H9 (cell line): Measurements from ENCODE around the gene SLC2A1. TPM values are rescaled to one million over a fixed set of nuclear protein-coding genes. Genes with fewer than 3 reads are reported as not detected.

Experiments
- DNase-seq: peaks from one replicate; pipeline ENCODE4 v3.0.0-alpha.2; 2017
- H2AFZ ChIP-seq: one replicate; pipeline ENCODE4 v1.6.1; 2013; ENCODE audit warnings: mild to moderate bottlenecking, low read length, control low read depth, moderate library complexity
- H2AK5ac ChIP-seq: 2 replicates; pipeline ENCODE4 v1.6.1; 2013; ENCODE audit warnings: low read length, control low read depth, mixed read lengths; ENCODE audit not compliant: insufficient read length
- H2BK120ac ChIP-seq: one replicate; pipeline ENCODE4 v1.6.1; 2013; ENCODE audit warnings: low read depth, mild to moderate bottlenecking, low read length, control low read depth, inconsistent platforms; ENCODE audit not compliant: poor library complexity, severe bottlenecking
- H2BK12ac ChIP-seq: 2 replicates; pipeline ENCODE4 v1.6.1; 2013; ENCODE audit warnings: low read length, control low read depth, mixed read lengths, low read depth; ENCODE audit not compliant: insufficient read length
- H2BK15ac ChIP-seq: 2 replicates; pipeline ENCODE4 v1.6.1; 2013; ENCODE audit warnings: low read depth, low read length, control low read depth
- H2BK20ac ChIP-seq: one replicate; pipeline ENCODE4 v1.6.1; 2013; ENCODE audit warnings: low read depth, mild to moderate bottlenecking, low read length, control low read depth, inconsistent platforms; ENCODE audit not compliant: poor library complexity, severe bottlenecking
- H2BK5ac ChIP-seq: 2 replicates; pipeline ENCODE4 v1.6.1; 2013; ENCODE audit warnings: low read length, control low read depth, mixed read lengths; ENCODE audit not compliant: insufficient read length
- H3K14ac ChIP-seq: 2 replicates; pipeline ENCODE4 v1.6.1; 2013; ENCODE audit warnings: low read length, control low read depth; ENCODE audit not compliant: insufficient read depth
- H3K18ac ChIP-seq: 2 replicates; pipeline ENCODE4 v1.6.1; 2013; ENCODE audit warnings: low read depth, mild to moderate bottlenecking, mixed read lengths, low read length, control low read depth; ENCODE audit not compliant: insufficient read length
- H3K23ac ChIP-seq: 2 replicates; pipeline ENCODE4 v1.6.1; 2013; ENCODE audit warnings: low read length, control low read depth, mixed read lengths, low read depth; ENCODE audit not compliant: insufficient read length
- H3K23me2 ChIP-seq: 2 replicates; pipeline ENCODE4 v1.6.1; 2013; ENCODE audit warnings: low read depth, mild to moderate bottlenecking, mixed read lengths, low read length, control low read depth; ENCODE audit not compliant: insufficient read length, poor library complexity, severe bottlenecking
- H3K27ac ChIP-seq: 2 replicates; pipeline ENCODE4 v1.5.1; 2013; ENCODE audit warnings: low read length, control low read depth, mixed read lengths, low read depth; ENCODE audit not compliant: insufficient read length
- H3K27me3 ChIP-seq: 2 replicates; pipeline ENCODE4 v1.6.1; 2013; ENCODE audit warnings: low read length, control low read depth, inconsistent platforms; ENCODE audit not compliant: insufficient read depth
- H3K4ac ChIP-seq: 2 replicates; pipeline ENCODE4 v1.6.1; 2013; ENCODE audit warnings: low read depth, mild to moderate bottlenecking, control low read depth, inconsistent platforms, low read length, moderate library complexity
- H3K4me1 ChIP-seq: 2 replicates; pipeline ENCODE4 v1.6.1; 2013; ENCODE audit warnings: low read length, control low read depth, inconsistent platforms; ENCODE audit not compliant: insufficient read depth
- H3K4me2 ChIP-seq: 2 replicates; pipeline ENCODE4 v1.6.1; 2013; ENCODE audit warnings: low read length, control low read depth, mixed read lengths; ENCODE audit not compliant: insufficient read length, insufficient read depth
- H3K56ac ChIP-seq: 2 replicates; pipeline ENCODE4 v1.6.1; 2013; ENCODE audit warnings: low read depth, mild to moderate bottlenecking, mixed read lengths, low read length, control low read depth; ENCODE audit not compliant: insufficient read length
- H3K79me1 ChIP-seq: 2 replicates; pipeline ENCODE4 v1.6.1; 2013; ENCODE audit warnings: low read depth, mild to moderate bottlenecking, moderate library complexity, low read length, control low read depth, inconsistent platforms; ENCODE audit not compliant: insufficient read depth, poor library complexity, severe bottlenecking
- H3K79me2 ChIP-seq: 2 replicates; pipeline ENCODE4 v1.6.1; 2013; ENCODE audit warnings: low read length, control low read depth, inconsistent platforms; ENCODE audit not compliant: insufficient read depth
- H3K9ac ChIP-seq: 2 replicates; pipeline ENCODE4 v1.6.1; 2013; ENCODE audit warnings: low read length, control low read depth, mixed read lengths; ENCODE audit not compliant: insufficient read length; ENCODE audit errors: extremely low read depth
- H3K9me3 ChIP-seq: one replicate; pipeline ENCODE4 v1.6.1; 2013; ENCODE audit warnings: low read depth, low read length, inconsistent platforms; ENCODE audit not compliant: control insufficient read depth
- H3T11ph ChIP-seq: one replicate; pipeline ENCODE4 v1.6.1; 2013; ENCODE audit warnings: mild to moderate bottlenecking, low read length, control low read depth, inconsistent platforms
- H4K20me1 ChIP-seq: one replicate; pipeline ENCODE4 v1.6.1; 2013; ENCODE audit not compliant: control insufficient read depth, insufficient read length, insufficient read depth
- H4K5ac ChIP-seq: 2 replicates; pipeline ENCODE4 v1.6.1; 2013; ENCODE audit warnings: low read depth, mild to moderate bottlenecking, mixed read lengths, low read length, control low read depth; ENCODE audit not compliant: insufficient read length
- H4K8ac ChIP-seq: replicated peaks from 2 replicates; pipeline ENCODE4 v1.6.1; 2013; ENCODE audit warnings: low read length, control low read depth, mixed read lengths, low read depth; ENCODE audit not compliant: insufficient read length
- H4K91ac ChIP-seq: 2 replicates; pipeline ENCODE4 v1.6.1; 2013; ENCODE audit warnings: low read depth, mild to moderate bottlenecking, moderate library complexity, mixed read lengths, low read length, control low read depth; ENCODE audit not compliant: insufficient read length
- H3K27ac Mint-ChIP-seq, 3 experiments: 2 replicates in 2 of 3; 3 replicates in 1 of 3; pipeline ENCODE4 v1.8.0; 2020 to 2021; ENCODE audit warnings: mixed read lengths in 3 of 3, mild to moderate bottlenecking in 1 of 3, moderate library complexity in 1 of 3
- H3K27me3 Mint-ChIP-seq: 2 replicates; pipeline ENCODE4 v1.8.0; 2021; ENCODE audit warnings: low read depth, mild to moderate bottlenecking, moderate library complexity, mixed read lengths
- H3K36me3 Mint-ChIP-seq, 3 experiments: 2 replicates in 2 of 3; 3 replicates in 1 of 3; pipeline ENCODE4 v1.8.0; 2020 to 2021; ENCODE audit warnings: low read depth in 3 of 3, mixed read lengths in 3 of 3; ENCODE audit not compliant: insufficient read depth in 1 of 3
- H3K4me1 Mint-ChIP-seq, 2 experiments: 2 replicates each; pipeline ENCODE4 v1.8.0; 2020; ENCODE audit warnings: mixed read lengths in 2 of 2
- H3K4me3 Mint-ChIP-seq, 2 experiments: 2 replicates in 1 of 2; 3 replicates in 1 of 2; pipeline ENCODE4 v1.8.0; 2020 to 2021; ENCODE audit warnings: mild to moderate bottlenecking in 2 of 2, mixed read lengths in 2 of 2, moderate library complexity in 1 of 2
- H3K9me3 Mint-ChIP-seq, 2 experiments: 2 replicates in 1 of 2; 3 replicates in 1 of 2; pipeline ENCODE4 v1.8.0; 2020; ENCODE audit warnings: mild to moderate bottlenecking in 2 of 2, mixed read lengths in 2 of 2, moderate library complexity in 1 of 2
- whole genome bisulfite sequencing: extraction: QIAGEN DNeasy Blood & Tissue Kit; methylation state at CpG from one replicate; pipeline ENCODE4 v1.1.7; 2013; ENCODE audit warnings: missing lambda C conversion rate, low lambda C conversion rate, mixed read lengths; ENCODE audit not compliant: insufficient read length; ENCODE audit errors: extremely low coverage; 5-methylcytosine and 5-hydroxymethylcytosine counted together
- total RNA-seq: library from RNA; stranded (reverse); gene quantifications from 2 replicates; pipeline ENCODE4 v1.2.1, GENCODE V29; 2021
- TF ChIP-seq, protein P1 (sequence below): fragments of 200-600 bp; sonication (generic); conservative IDR thresholded peaks from 3 replicates; pipeline ENCODE4 v1.8.0; 2021; ENCODE audit warnings: antibody characterized with exemption, mild to moderate bottlenecking

SLC2A1 gene
- total RNA-seq, 1 experiment from 2014 or later: 186 TPM

- Mint-ChIP-seq H3K4me1 (peaks cover 53 to 59% of the 10 kb centered on the region in 2 experiments), H3K27ac (no peak overlapping the region; a peak in 1 of 7 replicates), H3K36me3 (peaks cover 2 to 9% (median 5%) of the 10 kb centered on the region in 3 experiments; a peak in 6 of 7 replicates), H3K27me3 (no peaks in the 10 kb centered on the region; the same call in 1 of the 2 replicates), H3K4me3 (no peak overlapping the region), H3K9me3 (no peaks in the 10 kb centered on the region)
- H3K9ac ChIP-seq: no peak overlapping the region
- no peak overlapping the region for H3K56ac ChIP-seq
- no peak overlapping the region for H4K8ac ChIP-seq
- TF ChIP-seq, protein P1, sequence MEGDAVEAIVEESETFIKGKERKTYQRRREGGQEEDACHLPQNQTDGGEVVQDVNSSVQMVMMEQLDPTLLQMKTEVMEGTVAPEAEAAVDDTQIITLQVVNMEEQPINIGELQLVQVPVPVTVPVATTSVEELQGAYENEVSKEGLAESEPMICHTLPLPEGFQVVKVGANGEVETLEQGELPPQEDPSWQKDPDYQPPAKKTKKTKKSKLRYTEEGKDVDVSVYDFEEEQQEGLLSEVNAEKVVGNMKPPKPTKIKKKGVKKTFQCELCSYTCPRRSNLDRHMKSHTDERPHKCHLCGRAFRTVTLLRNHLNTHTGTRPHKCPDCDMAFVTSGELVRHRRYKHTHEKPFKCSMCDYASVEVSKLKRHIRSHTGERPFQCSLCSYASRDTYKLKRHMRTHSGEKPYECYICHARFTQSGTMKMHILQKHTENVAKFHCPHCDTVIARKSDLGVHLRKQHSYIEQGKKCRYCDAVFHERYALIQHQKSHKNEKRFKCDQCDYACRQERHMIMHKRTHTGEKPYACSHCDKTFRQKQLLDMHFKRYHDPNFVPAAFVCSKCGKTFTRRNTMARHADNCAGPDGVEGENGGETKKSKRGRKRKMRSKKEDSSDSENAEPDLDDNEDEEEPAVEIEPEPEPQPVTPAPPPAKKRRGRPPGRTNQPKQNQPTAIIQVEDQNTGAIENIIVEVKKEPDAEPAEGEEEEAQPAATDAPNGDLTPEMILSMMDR: no peak
- H2BK5ac ChIP-seq: no peak overlapping the region
- no peaks in the 10 kb centered on the region for H3K9me3 ChIP-seq
- no peaks in the 10 kb centered on the region; the same call in 1 of the 2 replicates for H3K79me2 ChIP-seq
- H3K27ac ChIP-seq: no peak overlapping the region
- H2BK120ac ChIP-seq: no peak overlapping the region
- no peak overlapping the region for H3T11ph ChIP-seq
- peaks cover 20% of the 10 kb centered on the region; the same call in 1 of the 2 replicates for H3K4me1 ChIP-seq
- no peak overlapping the region for H3K18ac ChIP-seq
- no peaks in the 10 kb centered on the region for H4K20me1 ChIP-seq
- H4K5ac ChIP-seq: no peak overlapping the region
- H2BK15ac ChIP-seq: no peak overlapping the region
- peaks cover 3% of the 10 kb centered on the region for H3K23me2 ChIP-seq
- H2BK20ac ChIP-seq: no peak overlapping the region
- H2AFZ ChIP-seq: no peak overlapping the region
- DNase-seq: no peak
- no peaks in the 10 kb centered on the region for H3K79me1 ChIP-seq
- H3K23ac ChIP-seq: no peak overlapping the region
- H3K27me3 ChIP-seq: no peaks in the 10 kb centered on the region
- no peak overlapping the region for H3K4ac ChIP-seq
- H4K91ac ChIP-seq: no peak overlapping the region
- H3K4me2 ChIP-seq: no peak overlapping the region
- no CpG with 5 or more reads among the region's 19 CpGs for WGBS
- no peak overlapping the region for H2BK12ac ChIP-seq
- H3K14ac ChIP-seq: no peak overlapping the region
- no peak overlapping the region for H2AK5ac ChIP-seq
Observed at GRCh38 chr1:42964044-42964812, 5.6 kb upstream of the SLC2A1 start.
